ENCODE measurements around the gene COX17. TPM values are rescaled to one million over a fixed set of nuclear protein-coding genes. Genes with fewer than 3 reads are reported as not detected.
A peak's percentile ranks its signal among the peaks of the same experiment; 100 is the strongest.

The COX17 gene
- polyA plus RNA-seq, 1 of the 3 experiments (the other 2 are of a cell fraction), result 21.5 TPM

GRCh38 chr3:119637679-119638477 is 39.3 kb downstream of the COX17 start (continued):
- TF ChIP-seq NFIC (IDR thresholded peaks at IDR 0.05; ENCODE audit: borderline replicate concordance) (peak; percentile 98), USF2 (IDR thresholded peaks at IDR 0.05; ENCODE audit: borderline replicate concordance, low read depth, low read length) (no peak), ZBTB33 (IDR thresholded peaks at IDR 0.05; ENCODE audit: borderline replicate concordance, low read depth) (peak; percentile 67; the same call in 1 of the 2 replicates), PBX3 (IDR thresholded peaks at IDR 0.05) (peak; percentile 95), FOXJ3 (CRISPR knock-in tag; IDR thresholded peaks at IDR 0.05) (no peak), FOSL2 (IDR thresholded peaks at IDR 0.05; ENCODE audit: borderline replicate concordance, low read depth) (peak; percentile 98), NRF1 (IDR thresholded peaks at IDR 0.05; ENCODE audit: low read depth, low read length) (no peak), SMC3 (IDR thresholded peaks at IDR 0.05; ENCODE audit: low read depth, low read length) (no peak)

GRCh38 chr3:119636891-119637611 is 40.2 kb downstream of the COX17 start:
- peaks cover 29% of the 10 kb centered on the region for H3F3A ChIP-seq (replicated peaks; ENCODE audit: insufficient read depth)
- H3K79me2 ChIP-seq (ENCODE audit: insufficient read depth), result no peaks in the 10 kb centered on the region
- no peak overlapping the region for H3K4me3 ChIP-seq (ENCODE audit: low read depth in 2 of 2, low read length in 1 of 2)
- no peak for TF ChIP-seq POLR2AphosphoS5 (IDR thresholded peaks at IDR 0.05; ENCODE audit: low read depth, low read length)
- no peak for TF ChIP-seq RAD21 (IDR thresholded peaks at IDR 0.05; ENCODE audit: low read length)
- no peak for TF ChIP-seq RFX5 (IDR thresholded peaks at IDR 0.05; ENCODE audit: low read length)
- no peak for TF ChIP-seq CHD2 (IDR thresholded peaks at IDR 0.05; ENCODE audit: low read length, partially characterized antibody)
- TF ChIP-seq TCF12 (IDR thresholded peaks at IDR 0.05), result no peak
- no peaks in the 10 kb centered on the region for H3K9me3 ChIP-seq
- H3K27me3 ChIP-seq (ENCODE audit: insufficient read depth), result no peaks in the 10 kb centered on the region
- peaks cover 28 to 43% of the 10 kb centered on the region in 2 experiments for H3K4me1 ChIP-seq (ENCODE audit: control insufficient read depth in 1 of 2, insufficient read depth in 2 of 2, low read depth in 1 of 2, low read length in 1 of 2)
- no peak overlapping the region for H2AFZ ChIP-seq (ENCODE audit: low read depth)
- peak overlapping the region; percentile 61; the same call in 1 of the 2 replicates for H3K9ac ChIP-seq
- WGBS (ENCODE audit: low lambda C conversion rate), result 90% methylated on average over 4 of the region's 4 CpGs
- CTCF ChIA-PET, result interaction anchor here (1.2 to 2.2 kb wide), 5 partner anchors 11 to 44 kb away, joined by 3 to 7 read pairs (median 5); no protein-coding TSS in a partner anchor
- no peaks in the 10 kb centered on the region for H4K20me1 ChIP-seq (ENCODE audit: insufficient read depth)
- H3K36me3 ChIP-seq (replicated peaks in 1 of 2; ENCODE audit: control insufficient read depth in 1 of 2, insufficient read depth in 2 of 2, low read length in 1 of 2), result peaks cover 4 to 10% of the 10 kb centered on the region in 2 experiments
- DNase-seq, result no peak
- POLR2A ChIA-PET, result interaction anchor here (1.1 to 1.7 kb wide), 3 partner anchors 26 to 174 kb away, joined by 3 to 9 read pairs (median 4); partner anchors contain the start of genes TIMMDC1 and TMEM39A
- no peaks in the 10 kb centered on the region for H3K9me2 ChIP-seq
- peak overlapping the region; percentile 99 to 100 for H3K27ac ChIP-seq (ENCODE audit: low read depth in 2 of 2, low read length in 1 of 2)
- peak overlapping the region; percentile 65; the same call in 1 of the 2 replicates for H3K4me2 ChIP-seq
